SK-N-SH treated with all-trans-retinoic acid at 6 μM for 48 hours (cell line): ENCODE measurements around the gene RNF2.
"Not testable (repeated sequence)": the region's sequence is repeated elsewhere in the genome, so short reads cannot be mapped to it uniquely, and the experiment has no call there.

ENCODE experiments used
- CSDC2 ChIP-seq: fragments of 250-450 bp; sonication (Bioruptor Pico); IDR thresholded peaks from 2 replicates; pipeline ENCODE4 v1.5.0; 2020; ENCODE audit warnings: mild to moderate bottlenecking, moderate library complexity
- CSRNP3 ChIP-seq: fragments of 250-450 bp; sonication (Bioruptor Pico); IDR thresholded peaks from 2 replicates; pipeline ENCODE4 v1.5.1; 2021; ENCODE audit warnings: mild to moderate bottlenecking, moderate library complexity
- ESRRG ChIP-seq: fragments of 250-450 bp; sonication (Bioruptor Pico); IDR thresholded peaks from 2 replicates; pipeline ENCODE4 v1.6.1; 2021; ENCODE audit warnings: mild to moderate bottlenecking
- OSR1 ChIP-seq: fragments of 250-450 bp; sonication (Bioruptor Pico); IDR thresholded peaks from 2 replicates; pipeline ENCODE4 v1.8.0; 2022; ENCODE audit warnings: moderate library complexity, mild to moderate bottlenecking, inconsistent platforms
- PATZ1 ChIP-seq: fragments of 250-450 bp; sonication (Bioruptor Pico); IDR thresholded peaks from 2 replicates; pipeline ENCODE4 v1.8.0; 2020; ENCODE audit warnings: mild to moderate bottlenecking, moderate library complexity, borderline replicate concordance
- RARB ChIP-seq: fragments of 250-450 bp; sonication (Bioruptor Pico); IDR thresholded peaks from 2 replicates; pipeline ENCODE4 v1.8.0; 2021; ENCODE audit warnings: mild to moderate bottlenecking, moderate library complexity
- ZC3H10 ChIP-seq: fragments of 250-450 bp; sonication (Bioruptor Pico); IDR thresholded peaks from 2 replicates; pipeline ENCODE4 v1.5.1; 2021; ENCODE audit warnings: mild to moderate bottlenecking, moderate library complexity
- ZFP30 ChIP-seq: fragments of 450-650 bp; formaldehyde crosslinking; IDR thresholded peaks from 2 replicates; pipeline ENCODE4 v1.5.0; 2022; ENCODE audit warnings: mild to moderate bottlenecking, moderate library complexity
- ZNF565 ChIP-seq: fragments of 450-650 bp; formaldehyde crosslinking; conservative IDR thresholded peaks from 2 replicates; pipeline ENCODE4 v1.5.0; 2020; ENCODE audit warnings: low read depth, mild to moderate bottlenecking, moderate library complexity
- ZNF70 ChIP-seq: fragments of 450-650 bp; formaldehyde crosslinking; IDR thresholded peaks from 2 replicates; pipeline ENCODE4 v1.5.0; 2020; ENCODE audit warnings: mild to moderate bottlenecking, moderate library complexity

GRCh38 chr1:185001312-185001880 is 44.0 kb upstream of the RNF2 start:
- not testable (repeated sequence) for TF ChIP-seq ZNF70 (CRISPR knock-in tag); CSRNP3 (CRISPR knock-in tag); RARB (CRISPR knock-in tag); PATZ1 (CRISPR knock-in tag); ZFP30 (CRISPR knock-in tag); ZC3H10 (CRISPR knock-in tag); OSR1 (CRISPR knock-in tag); CSDC2 (CRISPR knock-in tag); ZNF565; ESRRG (CRISPR knock-in tag)
